ENCODE data around the gene ACSF3.

DNA sequence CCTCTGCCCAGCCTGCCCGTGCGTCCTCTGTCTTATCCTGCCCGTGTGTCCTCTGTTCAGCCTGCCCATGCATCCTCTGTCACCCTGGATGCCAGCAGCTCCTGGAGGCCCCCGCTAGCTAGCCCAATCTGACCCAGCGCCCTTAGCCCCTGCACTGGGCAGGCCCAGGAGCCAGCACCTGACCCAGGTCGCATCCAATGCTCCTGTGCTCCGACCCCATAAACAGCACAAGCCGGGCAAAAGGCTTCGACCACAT lies 91.0 kb downstream of the ACSF3 start:
- no peak for TF ChIP-seq EZH2 (IDR thresholded peaks at IDR 0.05; ENCODE audit: low read length, missing control alignments)
- TF ChIP-seq, protein P1, sequence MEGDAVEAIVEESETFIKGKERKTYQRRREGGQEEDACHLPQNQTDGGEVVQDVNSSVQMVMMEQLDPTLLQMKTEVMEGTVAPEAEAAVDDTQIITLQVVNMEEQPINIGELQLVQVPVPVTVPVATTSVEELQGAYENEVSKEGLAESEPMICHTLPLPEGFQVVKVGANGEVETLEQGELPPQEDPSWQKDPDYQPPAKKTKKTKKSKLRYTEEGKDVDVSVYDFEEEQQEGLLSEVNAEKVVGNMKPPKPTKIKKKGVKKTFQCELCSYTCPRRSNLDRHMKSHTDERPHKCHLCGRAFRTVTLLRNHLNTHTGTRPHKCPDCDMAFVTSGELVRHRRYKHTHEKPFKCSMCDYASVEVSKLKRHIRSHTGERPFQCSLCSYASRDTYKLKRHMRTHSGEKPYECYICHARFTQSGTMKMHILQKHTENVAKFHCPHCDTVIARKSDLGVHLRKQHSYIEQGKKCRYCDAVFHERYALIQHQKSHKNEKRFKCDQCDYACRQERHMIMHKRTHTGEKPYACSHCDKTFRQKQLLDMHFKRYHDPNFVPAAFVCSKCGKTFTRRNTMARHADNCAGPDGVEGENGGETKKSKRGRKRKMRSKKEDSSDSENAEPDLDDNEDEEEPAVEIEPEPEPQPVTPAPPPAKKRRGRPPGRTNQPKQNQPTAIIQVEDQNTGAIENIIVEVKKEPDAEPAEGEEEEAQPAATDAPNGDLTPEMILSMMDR (conservative IDR thresholded peaks at IDR 0.05 in 1 of 2, IDR thresholded peaks at IDR 0.05 in 1 of 2; ENCODE audit: low read depth in 1 of 2, low read length in 2 of 2), result no peak

All from fibroblast of lung (primary cell).